Lower leg skin (tissue), 4 donors: Measurements from ENCODE around the gene GRIK3. TPM values are rescaled to one million over a fixed set of nuclear protein-coding genes. Genes with fewer than 3 reads are reported as not detected.
"Not testable (repeated sequence)": the region's sequence is repeated elsewhere in the genome, so short reads cannot be mapped to it uniquely, and the experiment has no call there.

Experiments
- DNase-seq, 2 donors: peaks; one replicate each; pipeline ENCODE4 v3.0.0-alpha.2; 2019; ENCODE audit warnings: low spot score in 2 of 2
- H3K4me3 ChIP-seq: fragments of 200-600 bp; sonication (generic); 2 replicates; pipeline ENCODE4 v1.5.1; 2017; ENCODE audit warnings: mild to moderate bottlenecking, low read depth; ENCODE audit not compliant: poor library complexity, severe bottlenecking
- POLR2A ChIP-seq, 2 donors: fragments of 450-650 bp; IDR thresholded peaks; one replicate each; pipeline ENCODE4 v1.6.1; 2016 to 2017; ENCODE audit warnings: antibody characterized with exemption in 2 of 2, mild to moderate bottlenecking in 1 of 2, moderate library complexity in 1 of 2
- WGBS, 2 donors: methylation state at CpG; one replicate each; pipeline ENCODE4 v1.1.5; 2018; 5-methylcytosine and 5-hydroxymethylcytosine counted together
- intact Hi-C: fragments of 100-400 bp; cut with DNase I; formaldehyde crosslinking; loops from one replicate; pipeline ENCODE4 v1.15.0; 2023; ENCODE audit warnings: low total_unique reads
- total RNA-seq, 4 donors: library from RNA; depleted of rRNA; stranded (reverse); fragments of >200 nt; gene quantifications; one replicate each; pipeline ENCODE4 v1.1.0, GENCODE V29; 2016
- TF ChIP-seq, protein P1 (sequence below), 3 donors: fragments of 450-650 bp; IDR thresholded peaks; one replicate each; pipeline ENCODE4 v1.5.1; 2016; ENCODE audit warnings: antibody characterized with exemption in 3 of 3, mild to moderate bottlenecking in 3 of 3, moderate library complexity in 2 of 3

The GRIK3 gene
- total RNA-seq, 4 donors from 2014 or later, result 0.04 to 0.36 (median 0.19) TPM

DNA sequence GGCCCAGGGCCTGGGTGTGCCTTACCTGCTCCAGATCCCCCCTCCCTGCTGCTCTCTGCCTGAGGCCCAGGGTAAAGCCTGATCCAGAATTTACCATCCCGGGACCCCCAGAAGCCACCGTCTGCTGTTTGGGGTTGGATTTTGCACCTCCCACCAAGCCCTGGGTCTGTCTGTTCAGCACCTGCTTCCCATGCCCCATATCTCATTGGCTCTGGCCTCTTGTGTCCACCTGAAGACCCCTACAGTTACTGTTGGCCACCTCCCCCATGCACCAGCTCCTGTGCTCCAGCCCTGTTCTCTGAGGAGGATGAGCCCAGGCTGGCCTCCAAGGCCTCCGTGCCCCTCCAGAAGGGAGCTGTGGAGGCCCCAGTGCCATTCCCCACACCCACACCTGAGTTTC lies 113.9 kb downstream of the GRIK3 start:
- H3K4me3 ChIP-seq, result no peak overlapping the region
- intact Hi-C loops, result no loop called here
- 74 to 100% methylated on average over 3 of the region's 3 CpGs for WGBS, 2 donors
- TF ChIP-seq, protein P1, sequence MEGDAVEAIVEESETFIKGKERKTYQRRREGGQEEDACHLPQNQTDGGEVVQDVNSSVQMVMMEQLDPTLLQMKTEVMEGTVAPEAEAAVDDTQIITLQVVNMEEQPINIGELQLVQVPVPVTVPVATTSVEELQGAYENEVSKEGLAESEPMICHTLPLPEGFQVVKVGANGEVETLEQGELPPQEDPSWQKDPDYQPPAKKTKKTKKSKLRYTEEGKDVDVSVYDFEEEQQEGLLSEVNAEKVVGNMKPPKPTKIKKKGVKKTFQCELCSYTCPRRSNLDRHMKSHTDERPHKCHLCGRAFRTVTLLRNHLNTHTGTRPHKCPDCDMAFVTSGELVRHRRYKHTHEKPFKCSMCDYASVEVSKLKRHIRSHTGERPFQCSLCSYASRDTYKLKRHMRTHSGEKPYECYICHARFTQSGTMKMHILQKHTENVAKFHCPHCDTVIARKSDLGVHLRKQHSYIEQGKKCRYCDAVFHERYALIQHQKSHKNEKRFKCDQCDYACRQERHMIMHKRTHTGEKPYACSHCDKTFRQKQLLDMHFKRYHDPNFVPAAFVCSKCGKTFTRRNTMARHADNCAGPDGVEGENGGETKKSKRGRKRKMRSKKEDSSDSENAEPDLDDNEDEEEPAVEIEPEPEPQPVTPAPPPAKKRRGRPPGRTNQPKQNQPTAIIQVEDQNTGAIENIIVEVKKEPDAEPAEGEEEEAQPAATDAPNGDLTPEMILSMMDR (IDR thresholded peaks at IDR 0.05), result no peak
- no peak for TF ChIP-seq POLR2A (IDR thresholded peaks at IDR 0.05)
- DNase-seq, result peak in 1 of 2 donors; percentile 66

DNA sequence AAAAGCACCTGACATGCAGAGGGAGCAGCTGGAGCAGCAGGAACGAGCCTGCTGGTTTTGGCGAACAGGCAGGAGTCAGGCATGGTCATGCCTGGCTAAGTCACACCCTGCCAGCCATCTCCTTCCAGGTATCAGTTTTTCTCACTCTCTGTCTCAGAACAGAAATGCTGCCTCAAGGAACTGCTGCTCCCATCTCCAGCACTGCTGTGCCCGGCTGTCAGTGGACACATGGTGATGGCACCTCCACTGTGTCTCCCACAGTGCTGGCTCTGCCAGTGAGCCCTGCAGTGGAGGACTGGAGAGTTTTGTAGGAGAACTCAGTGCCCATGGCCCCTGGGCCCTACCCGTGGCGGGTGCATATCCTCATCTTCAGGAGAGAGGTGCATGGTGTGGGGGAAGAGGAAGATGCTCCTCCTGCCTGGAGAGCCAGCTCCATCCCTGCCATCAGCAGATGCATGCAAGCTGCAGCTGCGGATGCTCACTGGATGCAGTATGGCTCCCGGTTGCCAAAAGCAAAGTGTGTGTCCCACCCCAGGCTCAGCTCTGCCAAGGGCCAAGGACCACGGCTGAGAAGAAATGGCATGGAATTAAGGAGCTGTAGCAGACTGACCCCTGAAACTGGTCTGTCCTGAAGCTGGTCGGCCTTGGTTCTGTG lies 114.7 kb downstream of the GRIK3 start:
- WGBS, 2 donors, result 48 to 64% methylated on average over 9 of the region's 9 CpGs
- intact Hi-C loops, result no loop called here
- TF ChIP-seq, protein P1 (IDR thresholded peaks at IDR 0.05), result no peak
- no peak for TF ChIP-seq POLR2A (IDR thresholded peaks at IDR 0.05)
- peak in 1 of 2 donors; percentile 64 for DNase-seq
- no peak overlapping the region for H3K4me3 ChIP-seq

DNA sequence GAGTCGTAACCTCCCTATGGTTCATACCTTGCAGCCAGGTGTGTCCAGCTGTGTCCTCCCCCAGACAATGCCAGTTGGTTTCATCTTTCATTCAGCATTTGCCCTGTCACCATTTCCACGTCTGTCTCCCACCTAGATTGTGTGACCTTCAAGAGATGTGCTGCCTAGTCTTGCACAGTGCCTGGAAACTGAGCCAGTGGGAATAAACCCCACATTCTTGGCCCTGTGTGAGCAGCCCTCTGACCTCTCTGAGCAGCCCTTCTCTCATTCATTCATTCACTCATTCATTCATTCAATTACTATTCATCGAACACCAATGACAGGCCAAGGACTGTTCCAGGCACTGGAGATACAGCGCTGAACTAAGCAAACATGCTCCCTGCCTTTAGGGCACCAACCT lies 115.7 kb downstream of the GRIK3 start:
- TF ChIP-seq POLR2A (IDR thresholded peaks at IDR 0.05), result no peak
- TF ChIP-seq, protein P1 (IDR thresholded peaks at IDR 0.05), result no peak

DNA sequence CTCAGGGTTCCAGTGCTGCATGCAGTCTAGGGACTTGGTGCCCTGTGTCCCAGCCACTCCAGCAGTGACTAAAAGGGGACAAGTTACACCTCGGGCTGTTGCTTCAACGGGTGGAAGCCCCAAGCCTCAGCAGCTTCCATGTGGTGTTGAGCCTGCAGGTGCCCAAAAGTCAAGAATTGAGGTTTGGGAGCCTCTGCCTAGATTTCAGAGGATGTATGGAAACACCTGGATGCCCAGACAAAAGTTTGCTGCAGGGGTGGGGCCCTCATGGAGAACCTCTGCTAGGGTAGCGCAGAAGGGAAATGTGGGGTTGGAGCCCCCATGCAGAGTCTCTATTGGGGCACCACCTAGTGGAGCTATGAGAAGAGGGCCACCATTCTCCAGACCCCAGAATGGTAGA lies 117.8 kb downstream of the GRIK3 start:
- 85 to 97% methylated on average over 3 of the region's 3 CpGs for WGBS, 2 donors
- intact Hi-C loops, H3K4me3 ChIP-seq: not testable (repeated sequence)
- peak in 1 of 2 donors; percentile 76 for DNase-seq

More for the DNA sequence above, 115.7 kb downstream of the GRIK3 start:
- intact Hi-C loops, result no loop called here
- H3K4me3 ChIP-seq, result no peak overlapping the region
- DNase-seq, result peak; percentile 4 to 28
- WGBS, 2 donors, result 78 to 81% methylated on average over 4 of the region's 4 CpGs

DNA sequence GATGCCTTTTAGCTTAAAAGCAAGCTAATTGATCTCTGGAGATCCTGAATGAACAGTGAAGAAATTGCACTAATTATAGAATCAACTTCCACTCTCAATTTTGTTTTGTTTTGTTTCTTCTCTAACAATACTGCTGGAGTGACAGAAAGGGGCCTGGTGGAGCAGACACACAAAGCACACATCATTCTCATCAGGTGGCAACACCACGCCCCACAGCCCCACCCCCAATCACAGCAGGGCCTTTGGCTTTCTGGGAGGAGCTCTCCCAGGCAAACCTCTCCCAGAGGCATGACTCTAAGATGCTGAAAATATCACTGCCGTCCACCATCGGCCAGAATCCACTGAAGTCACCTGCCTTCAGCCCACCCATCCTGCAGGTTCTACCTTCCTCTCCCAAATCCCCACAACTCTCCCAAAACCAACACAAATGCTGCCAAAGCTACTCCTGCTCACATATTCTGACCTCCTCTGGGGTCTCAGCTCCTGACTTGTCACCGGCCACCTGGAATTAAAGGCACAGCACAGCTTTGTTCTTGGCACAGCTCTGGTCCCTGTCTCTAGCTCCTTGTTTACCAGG lies 120.7 kb downstream of the GRIK3 start:
- peak in 1 of 2 donors; percentile 50 for DNase-seq
- WGBS, 2 donors, result 36 to 43% methylated on average over 4 of the region's 4 CpGs
- H3K4me3 ChIP-seq, result no peak overlapping the region
- TF ChIP-seq POLR2A (IDR thresholded peaks at IDR 0.05), result no peak
- TF ChIP-seq, protein P1 (IDR thresholded peaks at IDR 0.05), result no peak
- intact Hi-C loops, result no loop called here

DNA sequence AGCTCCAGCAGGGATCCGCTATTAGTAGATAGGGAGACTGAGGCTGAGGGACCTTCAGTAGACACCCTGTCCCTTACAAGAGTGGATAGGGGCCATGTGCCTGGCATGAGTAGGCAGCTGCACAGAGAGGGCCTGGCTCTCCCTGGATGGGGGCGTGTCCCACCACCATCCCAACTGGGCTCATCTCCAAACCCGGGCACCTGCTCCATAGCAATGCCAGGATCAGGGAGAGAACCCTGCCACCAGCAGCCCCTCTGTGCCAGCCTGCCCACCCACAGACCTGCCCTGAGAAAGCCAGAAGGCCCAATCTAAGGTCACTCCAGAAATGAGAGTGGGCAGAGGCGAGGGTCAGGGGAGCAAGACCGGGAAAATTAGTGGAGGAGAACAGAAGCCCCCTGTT lies 121.3 kb downstream of the GRIK3 start:
- no peak overlapping the region for H3K4me3 ChIP-seq
- 66 to 75% methylated on average over 5 of the region's 5 CpGs for WGBS, 2 donors
- DNase-seq, result peak in 1 of 2 donors; percentile 42
- TF ChIP-seq POLR2A (IDR thresholded peaks at IDR 0.05), result no peak
- TF ChIP-seq, protein P1 (IDR thresholded peaks at IDR 0.05), result no peak
- intact Hi-C loops, result no loop called here
